Activated CD4-positive, alpha-beta T cell treated with anti-CD3 and anti-CD28 coated beads, Interleukin-2, amount 10 ng/mL, durations not matched to agents 24 days and 14 days (primary cell): ENCODE data around the gene B4GALT6. TPM values are rescaled to one million over a fixed set of nuclear protein-coding genes. Genes with fewer than 3 reads are reported as not detected.

Source experiments
- DNase-seq: peaks from one replicate; pipeline ENCODE4 v3.0.0; 2022
- H3K27ac Mint-ChIP-seq: one replicate; pipeline ENCODE4 v1.8.0; 2022; ENCODE audit warnings: mild to moderate bottlenecking, mixed read lengths
- H3K27me3 Mint-ChIP-seq: one replicate; pipeline ENCODE4 v1.8.0; 2022; ENCODE audit warnings: mixed read lengths
- H3K36me3 Mint-ChIP-seq: one replicate; pipeline ENCODE4 v1.8.0; 2022; ENCODE audit warnings: low read depth, mild to moderate bottlenecking, mixed read lengths
- H3K4me1 Mint-ChIP-seq: one replicate; pipeline ENCODE4 v1.8.0; 2021; ENCODE audit warnings: mixed read lengths
- H3K4me3 Mint-ChIP-seq: one replicate; pipeline ENCODE4 v1.8.0; 2022; ENCODE audit warnings: mild to moderate bottlenecking, moderate library complexity, mixed read lengths
- H3K9me3 Mint-ChIP-seq: one replicate; pipeline ENCODE4 v1.8.0; 2021; ENCODE audit warnings: mixed read lengths
- intact Hi-C: fragments of 100-400 bp; cut with micrococcal nuclease; formaldehyde crosslinking; loops from one replicate; pipeline ENCODE4 v1.15.1; 2023
- total RNA-seq: library from RNA; stranded (reverse); gene quantifications from 2 replicates; pipeline ENCODE4 v1.2.3, GENCODE V29; 2022

B4GALT6 gene
- total RNA-seq, 1 donor from 2014 or later: 2.8 TPM

GRCh38 chr18:31661965-31662364, 22.4 kb downstream of the B4GALT6 start:
- Mint-ChIP-seq H3K9me3 (peaks cover 12% of the 10 kb centered on the region), H3K36me3 (peaks cover 2% of the 10 kb centered on the region), H3K27me3 (no peaks in the 10 kb centered on the region), H3K4me1 (peaks cover 13% of the 10 kb centered on the region), H3K27ac (no peak overlapping the region), H3K4me3 (no peak overlapping the region)
- intact Hi-C loops: no loop called here
- DNase-seq: no peak

- intact Hi-C loops: no loop called here
- H3K27me3 Mint-ChIP-seq: no peaks in the 10 kb centered on the region
- H3K9me3 Mint-ChIP-seq: peaks cover 12% of the 10 kb centered on the region
- no peak overlapping the region for H3K4me3 Mint-ChIP-seq
- peaks cover 13% of the 10 kb centered on the region for H3K4me1 Mint-ChIP-seq
- H3K27ac Mint-ChIP-seq: no peak overlapping the region
- DNase-seq: no peak
- peaks cover 2% of the 10 kb centered on the region for H3K36me3 Mint-ChIP-seq
Observed at GRCh38 chr18:31660763-31661162, 23.6 kb downstream of the B4GALT6 start.

GRCh38 chr18:31659576-31660177, 24.7 kb downstream of the B4GALT6 start:
- H3K9me3 Mint-ChIP-seq: peaks cover 12% of the 10 kb centered on the region
- peaks cover 2% of the 10 kb centered on the region for H3K36me3 Mint-ChIP-seq
- peaks cover 13% of the 10 kb centered on the region for H3K4me1 Mint-ChIP-seq
- intact Hi-C loops: loop anchor here (2.0 to 10.0 kb wide), 3 partner anchors 25 to 355 kb away; partner anchors contain the start of genes B4GALT6, RNF125 and TRAPPC8
- H3K4me3 Mint-ChIP-seq: peak overlapping the region; percentile 50
- peaks cover 4% of the 10 kb centered on the region for H3K27me3 Mint-ChIP-seq
- no peak for DNase-seq
- H3K27ac Mint-ChIP-seq: peak overlapping the region; percentile 63

- Mint-ChIP-seq H3K4me3 (peak overlapping the region; percentile 50), H3K4me1 (peaks cover 13% of the 10 kb centered on the region)
- intact Hi-C loops: loop anchor here (1.0 to 10.0 kb wide), 5 partner anchors 10 to 433 kb away; partner anchors contain the start of genes B4GALT6, RNF125 and TRAPPC8
Observed at GRCh38 chr18:31658670-31659575, 25.5 kb downstream of the B4GALT6 start.

GRCh38 chr18:31657823-31658669, 26.3 kb downstream of the B4GALT6 start:
- no peak overlapping the region for H3K4me3 Mint-ChIP-seq
- H3K27me3 Mint-ChIP-seq: peaks cover 5% of the 10 kb centered on the region

More at GRCh38 chr18:31658670-31659575, 25.5 kb downstream of the B4GALT6 start:
- Mint-ChIP-seq H3K9me3 (peaks cover 9% of the 10 kb centered on the region), H3K36me3 (peaks cover 2% of the 10 kb centered on the region), H3K27ac (peak overlapping the region; percentile 63), H3K27me3 (peaks cover 4% of the 10 kb centered on the region)
- DNase-seq: peak; percentile 73

GRCh38 chr18:31656754-31657153, 27.6 kb downstream of the B4GALT6 start:
- intact Hi-C loops: loop anchor here (10.0 kb wide), 2 partner anchors 288 to 358 kb away; partner anchors contain the start of genes RNF125 and TRAPPC8
- DNase-seq: no peak
- peaks cover 2% of the 10 kb centered on the region for H3K36me3 Mint-ChIP-seq
- H3K4me3 Mint-ChIP-seq: no peak overlapping the region
- peaks cover 8% of the 10 kb centered on the region for H3K9me3 Mint-ChIP-seq
- no peak overlapping the region for H3K27ac Mint-ChIP-seq
- peaks cover 13% of the 10 kb centered on the region for H3K4me1 Mint-ChIP-seq
- peaks cover 17% of the 10 kb centered on the region for H3K27me3 Mint-ChIP-seq

More at GRCh38 chr18:31657823-31658669, 26.3 kb downstream of the B4GALT6 start:
- intact Hi-C loops: loop anchor here (1.0 to 10.0 kb wide), 5 partner anchors 9 to 434 kb away; partner anchors contain the start of genes B4GALT6, RNF125 and TRAPPC8
- Mint-ChIP-seq H3K4me1 (peaks cover 13% of the 10 kb centered on the region), H3K36me3 (peaks cover 2% of the 10 kb centered on the region), H3K27ac (peak overlapping the region; percentile 63), H3K9me3 (peaks cover 8% of the 10 kb centered on the region)
- peak; percentile 58 for DNase-seq

GRCh38 chr18:31655354-31655753, 29.0 kb downstream of the B4GALT6 start:
- intact Hi-C loops: loop anchor here (10.0 kb wide), 2 partner anchors 289 to 359 kb away; partner anchors contain the start of genes RNF125 and TRAPPC8
- DNase-seq: no peak
- Mint-ChIP-seq H3K9me3 (peaks cover 8% of the 10 kb centered on the region), H3K4me1 (peaks cover 14% of the 10 kb centered on the region), H3K36me3 (peaks cover 2% of the 10 kb centered on the region), H3K27me3 (peaks cover 22% of the 10 kb centered on the region), H3K27ac (no peak overlapping the region), H3K4me3 (no peak overlapping the region)

- Mint-ChIP-seq H3K4me3 (no peak overlapping the region), H3K27ac (no peak overlapping the region), H3K9me3 (no peaks in the 10 kb centered on the region), H3K36me3 (no peaks in the 10 kb centered on the region), H3K27me3 (peaks cover 26% of the 10 kb centered on the region), H3K4me1 (peaks cover 5% of the 10 kb centered on the region)
- no peak for DNase-seq
- intact Hi-C loops: loop anchor here (10.0 kb wide), 2 partner anchors 292 to 362 kb away; partner anchors contain the start of genes RNF125 and TRAPPC8
Observed at GRCh38 chr18:31652877-31653276, 31.5 kb downstream of the B4GALT6 start.

- no peaks in the 10 kb centered on the region for H3K9me3 Mint-ChIP-seq
- no peaks in the 10 kb centered on the region for H3K36me3 Mint-ChIP-seq
- intact Hi-C loops: loop anchor here (10.0 kb wide), 2 partner anchors 292 to 362 kb away; partner anchors contain the start of genes RNF125 and TRAPPC8
Observed at GRCh38 chr18:31652357-31652756, 32.0 kb downstream of the B4GALT6 start.

GRCh38 chr18:31651369-31651768, 33.0 kb downstream of the B4GALT6 start:
- Mint-ChIP-seq H3K9me3 (no peaks in the 10 kb centered on the region), H3K27me3 (peaks cover 33% of the 10 kb centered on the region), H3K27ac (no peak overlapping the region), H3K36me3 (no peaks in the 10 kb centered on the region), H3K4me1 (peaks cover 9% of the 10 kb centered on the region), H3K4me3 (no peak overlapping the region)
- DNase-seq: no peak
- intact Hi-C loops: loop anchor here (10.0 kb wide), 2 partner anchors 293 to 363 kb away; partner anchors contain the start of genes RNF125 and TRAPPC8

More at GRCh38 chr18:31652357-31652756, 32.0 kb downstream of the B4GALT6 start:
- Mint-ChIP-seq H3K4me1 (peaks cover 5% of the 10 kb centered on the region), H3K4me3 (no peak overlapping the region), H3K27ac (no peak overlapping the region), H3K27me3 (peaks cover 28% of the 10 kb centered on the region)
- no peak for DNase-seq

GRCh38 chr18:31649978-31650719, 34.2 kb downstream of the B4GALT6 start:
- Mint-ChIP-seq H3K4me1 (peaks cover 15% of the 10 kb centered on the region), H3K36me3 (no peaks in the 10 kb centered on the region), H3K9me3 (no peaks in the 10 kb centered on the region), H3K4me3 (no peak overlapping the region), H3K27me3 (peaks cover 30% of the 10 kb centered on the region), H3K27ac (no peak overlapping the region)
- DNase-seq: no peak
- intact Hi-C loops: loop anchor here (1.0 to 10.0 kb wide), 3 partner anchors 8 to 365 kb away; partner anchors contain the start of genes RNF125 and TRAPPC8

- Mint-ChIP-seq H3K27me3 (peaks cover 29% of the 10 kb centered on the region), H3K27ac (no peak overlapping the region), H3K4me1 (peaks cover 15% of the 10 kb centered on the region), H3K9me3 (no peaks in the 10 kb centered on the region), H3K4me3 (no peak overlapping the region), H3K36me3 (no peaks in the 10 kb centered on the region)
- intact Hi-C loops: loop anchor here (1.0 kb wide), 1 partner anchor 9 kb away; no protein-coding TSS in a partner anchor
- no peak for DNase-seq
Observed at GRCh38 chr18:31649449-31649848, 34.9 kb downstream of the B4GALT6 start.
